Kidney capillary endothelial cell (primary cell): ENCODE data around the gene KRT39.

ENCODE experiments used
- DNase-seq: peaks from one replicate; pipeline ENCODE4 v3.0.0-alpha.2; 2018; ENCODE audit warnings: low spot score

Gene KRT39

DNA sequence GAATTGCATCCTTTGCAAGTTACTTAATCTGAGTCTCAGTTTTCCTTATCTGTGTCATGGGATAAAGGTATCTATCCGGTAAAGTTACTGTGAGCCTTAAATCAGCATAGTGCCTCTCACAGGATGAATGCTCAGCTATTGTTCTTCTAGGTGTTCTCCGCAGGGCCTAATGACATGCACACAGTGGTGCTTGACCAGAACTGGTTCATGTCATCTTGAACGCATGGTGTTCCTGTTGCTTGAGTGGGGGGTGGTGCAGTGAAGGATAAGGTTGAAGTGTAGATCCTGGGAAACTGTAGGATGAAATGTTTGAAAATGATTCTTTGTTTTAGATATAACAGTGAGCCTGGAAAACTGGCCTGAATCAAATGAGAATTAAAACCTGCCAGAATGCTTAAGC is 13.4 kb upstream of the KRT39 start:
- no peak for DNase-seq

DNA sequence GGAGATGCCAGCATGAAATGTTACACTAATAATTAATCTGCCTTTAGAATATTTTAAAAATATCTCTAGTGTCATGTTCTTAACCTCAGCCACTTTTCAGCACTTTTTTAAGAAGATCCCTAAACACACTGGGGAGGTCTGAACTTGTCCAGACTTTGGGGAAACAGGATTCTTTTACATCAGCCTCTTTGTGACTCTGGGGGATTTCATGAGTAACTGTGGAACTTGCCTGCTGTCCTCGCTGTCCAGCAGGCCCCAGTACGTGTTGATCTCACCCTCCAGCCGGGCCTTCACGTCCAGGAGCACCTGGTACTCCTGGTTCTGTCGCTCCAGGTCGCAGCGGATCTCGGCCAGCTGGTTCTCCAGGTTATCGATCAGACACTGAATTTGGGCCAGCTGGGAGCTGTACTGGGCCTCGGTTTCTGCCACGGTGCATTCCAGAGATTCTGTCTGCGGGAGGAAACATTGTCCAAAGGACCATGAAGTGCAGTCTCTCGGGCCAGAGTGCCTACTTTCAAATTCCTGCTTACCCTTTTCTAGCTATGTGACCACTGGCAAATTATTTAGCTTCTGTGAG is 11.9 kb upstream of the KRT39 start:
- no peak for DNase-seq

DNA sequence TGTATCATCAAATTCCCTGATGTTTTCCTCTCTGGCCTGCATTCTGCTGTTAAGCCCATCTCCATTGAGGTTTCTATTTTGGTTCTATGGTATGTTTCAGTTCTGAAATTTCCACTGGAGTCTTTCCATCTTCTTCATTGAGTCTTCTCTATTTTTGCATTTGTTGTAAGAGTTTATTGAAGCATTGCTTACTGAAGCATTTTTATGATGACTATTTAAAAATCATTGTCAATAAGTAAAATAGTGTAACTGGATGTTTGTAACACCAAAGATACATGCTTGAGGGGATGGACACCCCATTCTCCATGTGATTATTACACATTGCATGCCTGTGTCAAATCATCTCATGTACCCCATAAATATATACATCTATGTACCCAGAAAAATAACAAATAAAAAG is 8.8 kb upstream of the KRT39 start:
- DNase-seq, result no peak

DNA sequence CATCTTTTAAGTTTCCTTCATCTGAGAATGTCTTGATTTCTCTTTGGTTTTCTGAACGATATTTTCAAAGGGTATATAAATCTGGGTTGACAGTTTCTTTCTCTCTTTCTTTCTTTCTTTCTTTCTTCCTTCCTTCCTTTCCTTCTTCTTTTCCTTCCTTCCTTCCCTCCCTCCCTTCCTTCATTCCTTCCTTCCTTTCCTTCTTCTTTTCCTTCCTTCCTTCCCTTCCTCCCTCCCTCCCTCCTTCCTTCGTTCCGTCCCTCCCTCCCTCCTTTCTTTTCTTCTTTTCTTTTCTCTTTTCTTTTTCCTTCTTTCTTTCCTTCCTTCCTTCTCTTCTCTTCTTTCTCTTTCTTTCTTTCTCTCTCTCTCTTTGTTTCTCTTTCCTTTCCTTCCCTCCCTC is 7.6 kb upstream of the KRT39 start:
- no peak for DNase-seq

DNA sequence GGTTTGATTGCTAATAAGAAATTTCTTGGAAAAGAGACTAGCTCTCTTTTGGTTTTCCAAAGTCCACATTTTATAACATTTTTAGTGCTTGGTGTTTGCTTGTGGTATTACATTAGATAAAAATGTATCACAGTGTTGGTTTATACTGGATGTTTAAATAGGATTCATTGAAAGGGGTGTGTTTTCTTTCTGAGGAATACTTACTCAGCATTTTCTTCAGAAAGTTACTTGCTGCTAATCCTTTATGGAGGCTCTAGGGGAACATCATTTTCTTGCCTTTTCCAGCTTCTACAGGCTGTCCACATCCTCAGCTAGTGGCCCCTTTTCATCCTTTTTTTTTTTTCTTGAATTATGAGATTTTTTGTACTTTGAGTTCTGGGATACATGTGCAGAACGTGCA is 834 bp upstream of the KRT39 start:
- no peak for DNase-seq

DNA sequence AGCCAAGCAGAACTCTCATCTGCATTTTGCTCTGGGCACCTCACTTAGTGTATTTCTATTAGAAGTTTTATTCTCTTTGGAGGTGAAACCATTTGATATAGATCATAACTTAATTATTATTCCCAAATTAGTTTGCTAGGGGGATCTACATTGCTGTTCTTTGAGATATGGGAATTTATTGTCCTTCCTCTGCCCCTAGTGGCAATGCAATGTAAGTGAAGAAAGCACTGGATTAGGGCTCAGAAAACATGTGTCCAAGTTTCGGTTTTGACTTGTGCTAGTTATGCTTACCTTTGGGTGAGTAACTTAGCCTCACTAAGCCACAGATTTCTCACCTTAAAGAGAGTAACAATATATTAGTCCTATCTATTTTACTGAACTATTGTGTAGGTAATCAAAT is 2.9 kb downstream of the KRT39 start:
- peak; percentile 2 for DNase-seq

DNA sequence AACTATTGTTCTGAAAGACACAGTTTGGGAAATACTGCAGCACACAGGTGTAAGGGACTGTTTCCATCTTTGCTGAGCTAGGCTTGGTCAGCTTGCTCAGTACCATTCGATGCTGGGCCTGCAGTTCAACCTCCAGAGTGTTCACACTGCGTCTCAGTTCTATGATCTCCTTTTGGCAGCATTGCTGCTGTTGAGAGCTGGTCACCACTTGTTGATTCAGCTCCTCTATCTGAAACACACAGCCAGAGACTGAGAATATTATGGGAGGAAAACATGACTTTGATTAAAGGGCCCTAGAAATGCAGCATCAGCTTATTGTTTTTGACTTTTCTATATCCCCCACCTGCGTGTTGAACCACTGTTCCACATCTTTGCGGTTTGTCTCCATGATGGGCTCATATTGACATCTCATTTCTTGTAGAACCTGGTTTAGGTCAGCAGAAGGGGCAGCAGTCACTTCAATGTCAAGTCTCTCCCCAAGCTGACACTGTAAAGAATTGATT is 4.6 kb downstream of the KRT39 start:
- no peak for DNase-seq

DNA sequence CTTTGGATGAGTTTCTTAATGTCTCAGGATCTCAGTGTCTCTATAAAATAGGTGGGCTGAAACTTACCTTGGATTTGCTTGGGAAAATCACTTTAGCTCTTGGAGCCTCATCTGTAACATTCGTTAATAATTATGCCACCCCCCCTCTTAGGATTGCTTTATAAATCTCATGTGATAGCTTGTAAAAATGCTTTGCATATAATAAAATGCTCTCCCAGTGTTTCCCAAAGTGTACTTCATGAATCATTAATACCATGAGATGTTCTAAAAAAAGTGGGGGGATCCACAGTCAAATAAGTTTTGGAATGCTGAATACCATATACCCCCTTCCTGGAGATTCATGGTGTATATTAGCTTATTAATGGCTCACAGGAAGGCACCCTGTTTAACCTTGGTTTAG is 5.2 kb downstream of the KRT39 start:
- no peak for DNase-seq

DNA sequence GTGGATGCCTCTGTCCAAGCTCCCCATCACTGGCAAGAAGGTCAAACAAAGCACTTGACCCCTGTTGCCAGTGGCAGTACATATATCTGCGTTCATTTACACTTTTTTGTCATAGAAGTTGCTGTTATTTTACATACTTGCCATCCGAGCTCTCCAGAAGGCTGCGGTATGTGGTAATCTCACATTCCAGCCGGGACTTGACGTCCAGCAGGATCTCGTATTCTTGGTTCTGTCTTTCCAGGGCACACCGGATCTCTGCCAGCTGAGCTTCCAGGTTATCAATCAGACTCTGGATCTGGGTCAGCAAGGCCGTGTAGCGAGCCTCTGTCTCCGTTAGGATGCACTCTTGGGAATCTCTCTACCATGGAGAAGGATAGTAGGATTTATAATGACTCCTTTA is 6.6 kb downstream of the KRT39 start:
- DNase-seq, result no peak

DNA sequence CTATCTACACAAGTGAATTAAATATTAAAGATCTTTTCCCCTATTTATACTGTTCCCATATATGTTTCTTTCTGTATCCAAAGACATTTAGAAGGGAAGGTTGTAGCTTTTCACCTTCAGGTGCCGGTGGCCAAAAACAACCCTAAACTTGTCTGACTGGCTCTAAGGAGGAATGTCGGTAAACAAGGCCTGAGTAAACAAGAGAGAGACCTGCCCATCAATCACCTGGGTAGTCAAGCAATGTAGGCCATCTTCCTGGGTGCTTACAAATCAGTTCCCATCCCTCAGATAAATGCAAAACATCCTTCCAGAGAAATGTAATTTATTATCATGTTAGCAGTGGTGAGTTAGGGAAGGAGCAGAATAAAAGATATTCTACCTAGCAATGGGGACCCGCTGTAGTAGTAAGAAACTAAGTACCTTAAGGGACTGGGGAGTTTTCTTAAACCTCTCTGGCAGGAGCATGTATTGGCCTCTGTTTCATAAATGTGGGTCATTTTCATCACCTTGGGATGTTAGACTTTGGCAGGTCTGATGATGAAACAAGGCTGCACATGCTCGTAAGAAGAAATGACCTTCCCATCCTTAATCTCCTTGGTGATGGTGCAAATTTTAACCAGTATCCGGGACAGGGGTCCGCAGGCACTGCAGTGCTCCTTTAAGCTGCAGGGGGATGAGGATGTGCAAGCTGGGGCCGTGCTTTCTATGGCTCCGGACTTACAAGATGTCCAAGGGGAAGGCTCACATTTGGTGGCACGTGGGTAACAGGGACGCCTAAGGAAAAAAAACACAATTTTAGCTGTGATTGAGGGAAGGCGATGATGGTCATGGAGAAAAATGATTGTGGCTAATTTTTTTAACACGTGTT is 8.4 kb downstream of the KRT39 start:
- no peak for DNase-seq

DNA sequence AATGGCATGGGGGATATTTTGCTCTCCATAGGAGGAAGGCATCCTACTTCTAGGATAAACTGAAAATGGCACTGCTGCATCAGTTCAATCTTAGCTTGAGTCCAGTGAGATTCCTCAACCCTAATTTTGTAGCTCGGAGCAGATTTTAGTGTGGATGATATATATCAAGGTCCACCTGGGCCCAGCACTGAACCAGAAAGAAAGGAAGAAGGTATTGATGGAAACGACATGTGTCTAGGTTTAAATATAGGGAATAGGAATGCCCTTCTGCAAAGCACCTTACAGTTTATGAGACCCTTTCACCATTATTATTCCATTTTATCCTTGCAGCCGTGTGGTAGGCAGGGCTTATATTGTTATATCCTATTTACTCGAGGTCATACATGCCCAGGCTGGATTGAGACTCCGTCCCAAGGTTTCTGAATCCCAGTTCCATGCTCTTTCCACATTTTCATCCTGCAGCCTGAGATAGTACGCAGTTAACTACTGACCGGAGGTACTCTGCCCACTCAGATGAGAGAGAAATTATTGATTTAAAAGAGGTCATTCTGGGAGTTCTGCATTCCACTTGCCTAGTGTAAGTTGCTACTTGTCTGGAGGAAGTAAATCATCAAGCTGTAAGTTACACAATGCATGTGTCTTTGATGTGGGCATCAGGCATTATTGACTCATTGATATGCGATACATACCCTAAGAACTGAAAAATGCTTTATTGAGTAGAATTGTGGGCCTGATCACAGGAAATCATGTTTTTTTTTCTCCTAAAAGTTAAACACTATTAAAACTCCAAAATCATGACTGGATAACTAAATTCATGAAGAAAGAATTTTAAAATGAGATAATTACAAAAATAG is 10.1 kb downstream of the KRT39 start:
- DNase-seq, result no peak

DNA sequence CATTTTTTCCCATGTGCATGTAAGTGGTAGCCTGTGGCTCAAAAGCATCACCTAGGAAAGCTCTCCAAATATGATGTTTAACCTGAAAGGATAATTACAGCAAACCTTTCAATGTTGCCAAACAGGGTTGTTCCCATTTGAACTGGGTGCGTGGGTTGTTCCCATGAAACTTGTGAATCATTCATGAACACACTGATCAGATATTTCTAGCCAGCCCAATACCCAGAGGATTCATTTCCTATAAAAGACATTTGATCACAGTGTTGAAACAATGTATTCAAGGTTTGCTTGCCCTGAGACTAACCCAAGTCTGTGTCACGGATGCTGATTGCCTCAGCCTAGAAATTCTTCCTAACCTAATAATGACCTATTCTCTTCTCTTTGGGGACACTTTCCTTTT is 12.9 kb downstream of the KRT39 start:
- DNase-seq, result no peak

DNA sequence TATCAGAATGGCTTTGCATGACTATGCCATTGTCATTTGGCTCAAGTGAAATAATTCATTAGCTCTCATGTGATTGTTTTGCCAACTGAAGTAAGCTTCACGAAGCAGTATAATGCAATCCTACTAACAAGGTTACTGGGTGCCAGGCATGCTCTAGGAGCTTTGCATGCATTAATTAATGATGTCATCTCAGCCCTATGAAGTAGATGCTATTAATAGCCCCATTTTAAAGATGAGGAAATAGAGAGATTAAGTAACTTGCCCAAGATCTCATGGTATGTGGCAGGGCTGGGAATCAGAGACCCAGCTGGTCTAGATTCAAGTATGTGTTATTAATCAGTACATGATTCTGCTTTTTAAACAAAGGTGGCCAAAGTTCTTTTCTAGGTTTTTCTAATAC is 14.1 kb downstream of the KRT39 start:
- DNase-seq, result no peak

DNA sequence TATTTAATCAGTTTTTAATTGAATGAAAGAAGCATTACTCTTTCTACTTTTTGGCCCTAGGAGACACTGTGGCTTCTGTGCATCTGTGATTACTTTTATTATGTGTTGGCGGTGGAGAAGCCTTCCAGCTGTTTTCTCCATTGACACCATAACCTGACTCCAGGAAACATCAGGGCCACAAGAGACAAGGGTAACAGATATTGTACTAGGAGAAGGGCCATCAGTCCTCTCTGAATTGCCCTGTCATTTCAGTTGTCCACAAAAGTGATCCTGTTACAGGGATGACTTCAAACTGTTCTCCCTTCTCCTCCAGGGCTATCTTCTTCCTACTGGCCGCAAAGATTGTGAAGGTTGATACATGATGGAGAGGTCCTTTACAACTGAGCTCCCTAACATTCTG is 14.6 kb downstream of the KRT39 start:
- DNase-seq, result no peak

DNA sequence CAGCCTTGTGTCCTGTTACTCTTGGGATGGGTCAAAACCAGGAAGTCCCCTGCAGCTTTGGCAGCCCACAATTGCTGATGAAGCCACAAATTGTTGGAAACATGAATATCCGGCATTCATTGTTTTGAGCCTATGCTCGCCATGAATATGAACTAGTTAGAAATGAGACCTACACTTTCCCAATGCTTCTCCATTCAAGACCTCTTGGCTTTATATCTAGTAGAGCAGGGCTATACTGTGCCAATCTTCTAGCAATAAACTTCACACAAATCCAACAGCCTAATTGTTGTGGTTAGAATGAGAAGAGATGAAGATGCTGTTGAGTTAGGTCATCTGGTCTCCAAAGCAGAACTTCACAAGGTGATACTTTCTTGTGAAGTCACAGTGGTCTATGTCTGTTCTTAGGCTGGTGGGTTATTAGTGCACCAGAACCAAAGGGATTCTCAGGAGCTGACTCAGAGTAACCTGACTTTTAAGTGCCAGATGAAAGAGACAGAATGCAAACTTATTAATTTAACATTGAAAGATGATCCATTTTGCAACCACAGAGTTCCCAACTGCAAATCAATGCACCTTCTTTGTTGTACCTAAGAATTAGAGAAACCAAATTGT is 15.6 kb downstream of the KRT39 start:
- no peak for DNase-seq

DNA sequence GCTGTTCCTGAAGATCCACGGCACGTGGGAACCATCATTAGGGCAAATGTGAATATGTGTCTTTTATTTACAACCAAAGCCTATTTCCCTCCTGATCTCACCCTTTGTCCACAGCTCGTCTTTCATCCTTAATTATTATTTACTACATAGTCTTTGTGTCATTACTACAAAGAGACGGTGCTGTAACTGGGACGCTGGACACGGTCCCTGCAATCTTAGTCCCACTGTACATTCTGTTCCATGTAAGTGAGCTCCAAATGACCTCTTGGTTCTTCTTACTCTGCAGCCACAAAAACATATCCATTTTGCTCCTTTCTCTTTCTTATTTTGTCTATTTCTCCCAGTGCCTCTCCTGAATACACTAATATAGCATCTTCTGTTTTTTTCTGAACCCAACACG is 16.6 kb downstream of the KRT39 start:
- DNase-seq, result no peak

DNA sequence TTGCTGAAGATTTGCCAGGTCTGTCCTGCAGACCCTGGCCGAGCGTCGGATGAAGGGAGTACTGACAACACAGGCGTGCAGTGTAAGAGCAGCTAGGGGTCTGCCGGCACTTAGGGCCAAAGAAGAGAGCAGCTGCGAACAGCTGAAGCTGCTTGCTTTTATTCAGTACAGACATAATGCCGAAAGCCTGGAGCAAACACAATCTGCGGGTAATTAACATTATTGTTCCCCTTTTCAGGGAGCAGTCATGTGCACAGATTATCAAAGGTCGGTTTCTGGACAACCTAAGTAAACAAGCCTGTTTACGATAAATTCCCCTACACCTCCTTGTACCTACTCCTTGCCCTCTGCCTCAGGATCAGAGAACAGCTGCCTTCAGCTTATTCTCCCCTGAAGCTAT is 17.3 kb downstream of the KRT39 start:
- DNase-seq, result no peak

DNA sequence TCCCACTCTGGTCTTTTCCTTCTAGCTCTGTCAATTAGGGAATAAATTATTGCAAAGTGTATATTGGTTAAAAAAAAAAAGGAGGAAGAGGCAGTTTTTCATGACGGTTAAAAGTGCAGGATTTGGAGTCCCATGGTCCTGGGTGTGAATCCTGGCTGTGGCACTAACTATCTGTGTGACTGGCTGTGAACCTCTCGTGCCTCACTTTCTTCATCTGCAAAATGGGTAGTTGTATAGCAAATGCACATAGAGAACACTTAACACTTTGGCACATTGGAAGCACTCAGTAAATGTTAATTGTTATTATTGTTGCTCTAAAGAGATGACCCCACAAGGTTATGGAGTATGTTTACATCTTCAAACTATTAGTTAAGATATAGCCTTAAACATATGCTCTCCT is 18.8 kb downstream of the KRT39 start:
- no peak for DNase-seq

DNA sequence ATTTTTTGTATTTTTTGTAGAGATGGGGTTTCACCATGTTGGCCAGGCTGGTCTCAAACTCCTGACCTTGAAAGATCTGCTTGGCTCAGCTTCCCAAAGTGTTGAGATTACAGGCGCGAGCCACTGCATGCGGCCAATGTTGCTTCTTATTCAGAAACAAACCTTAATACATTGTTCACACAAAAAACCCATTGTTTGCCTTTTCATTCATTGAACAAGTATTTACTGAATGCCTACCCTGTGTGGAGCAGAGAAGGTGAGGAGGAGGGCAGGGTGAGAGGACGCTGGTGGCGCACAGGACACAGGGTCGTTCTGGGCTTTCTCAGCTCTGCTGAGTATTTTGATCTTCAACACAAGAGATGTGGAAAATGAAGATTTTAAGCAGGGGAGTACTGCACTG is 21.3 kb downstream of the KRT39 start:
- no peak for DNase-seq

DNA sequence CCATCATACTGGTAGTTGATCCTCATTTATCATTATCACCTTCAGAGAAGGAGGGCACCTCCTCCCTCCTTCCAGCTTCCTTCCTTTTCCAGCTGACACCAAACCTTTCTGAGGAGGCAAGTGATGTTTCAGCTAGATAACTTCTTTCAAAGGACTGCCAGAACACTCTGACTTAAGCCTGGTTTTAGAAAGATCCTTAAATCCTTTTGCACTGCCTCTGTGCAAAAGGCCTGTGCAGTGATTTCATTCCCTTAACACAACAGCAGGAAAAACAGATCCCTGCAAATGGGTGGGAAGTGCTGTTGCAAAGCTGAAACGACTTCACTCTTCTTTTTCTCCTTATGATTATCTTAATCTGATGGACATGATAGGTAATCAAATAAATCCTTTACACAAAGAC is 22.2 kb downstream of the KRT39 start:
- DNase-seq, result no peak

DNA sequence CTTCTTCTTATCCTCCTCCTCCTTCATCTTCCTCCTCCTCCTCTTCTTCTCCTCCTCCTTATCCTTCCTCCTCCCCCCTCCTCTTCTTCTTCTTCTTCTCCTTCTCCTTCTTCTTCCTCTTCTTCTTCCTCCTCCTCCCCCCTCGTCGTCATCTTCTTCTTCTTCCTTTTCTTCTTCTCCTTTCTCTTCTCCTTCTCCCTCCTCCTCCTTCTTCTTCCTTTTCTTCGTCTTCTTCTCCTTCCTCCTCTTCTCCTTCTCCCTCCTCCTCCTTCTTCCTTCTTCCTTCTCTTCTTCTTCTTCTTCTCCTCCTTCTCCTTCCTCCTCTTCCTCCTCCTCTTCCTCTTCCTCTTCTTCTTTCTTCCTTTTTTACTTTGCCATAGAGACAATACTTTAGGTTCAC is 24.2 kb downstream of the KRT39 start:
- no peak for DNase-seq

DNA sequence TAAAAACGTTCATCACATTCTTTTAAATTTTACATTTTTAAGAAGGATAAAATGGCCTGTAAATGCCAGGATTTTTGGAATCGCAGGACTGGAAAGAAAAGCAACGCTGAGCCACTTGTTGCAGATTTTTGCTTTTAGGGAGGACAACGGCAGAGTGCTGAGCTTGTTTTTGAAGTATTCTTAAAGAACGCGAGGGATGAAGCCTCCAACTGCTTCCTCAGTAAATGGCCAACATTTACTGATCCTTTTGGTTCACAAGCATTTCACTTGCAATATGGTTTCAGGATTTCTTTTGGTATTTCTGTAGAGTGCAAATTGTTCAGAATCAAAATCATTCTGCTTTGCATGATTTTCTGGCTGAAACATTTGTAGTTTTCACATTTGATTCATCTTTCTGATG is 26.5 kb downstream of the KRT39 start:
- no peak for DNase-seq

DNA sequence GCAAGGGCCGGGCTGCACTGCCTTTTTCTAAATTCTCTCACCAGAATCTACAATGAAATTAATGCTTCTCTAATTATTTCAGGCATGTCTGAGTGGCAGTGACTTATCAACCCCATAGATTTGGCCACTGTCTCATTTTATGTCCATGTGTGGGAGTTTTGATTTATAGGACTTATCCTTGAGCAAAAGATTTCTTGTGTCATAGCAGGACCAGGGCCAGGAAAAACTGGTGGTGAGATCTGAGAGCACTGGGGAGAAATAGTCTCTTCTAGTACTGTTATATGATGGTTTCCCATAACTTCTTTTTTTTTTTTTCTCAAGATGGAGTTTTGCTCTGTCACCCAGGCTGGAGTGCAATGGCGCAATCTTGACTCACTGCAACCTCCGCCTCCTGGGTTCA is 27.8 kb downstream of the KRT39 start:
- no peak for DNase-seq
